GM12865 (cell line): ENCODE data around the gene DACH2.
"Not testable (repeated sequence)": the region's sequence is repeated elsewhere in the genome, so short reads cannot be mapped to it uniquely, and the experiment has no call there.

Experiments used
- DNase-seq: peaks from one replicate; pipeline ENCODE4 v3.0.0; 2010; ENCODE audit warnings: low read depth
- H3K4me3 ChIP-seq: 2 replicates; pipeline ENCODE4 v1.5.1; 2011; ENCODE audit warnings: mild to moderate bottlenecking, low read depth, low read length, control low read depth
- TF ChIP-seq, protein P1 (sequence below): IDR thresholded peaks from 2 replicates; pipeline ENCODE4 v1.5.1; 2011; ENCODE audit warnings: low read length, control low read depth, low read depth, inconsistent platforms; ENCODE audit not compliant: insufficient read depth; ENCODE audit errors: missing control alignments

Gene DACH2

DNA sequence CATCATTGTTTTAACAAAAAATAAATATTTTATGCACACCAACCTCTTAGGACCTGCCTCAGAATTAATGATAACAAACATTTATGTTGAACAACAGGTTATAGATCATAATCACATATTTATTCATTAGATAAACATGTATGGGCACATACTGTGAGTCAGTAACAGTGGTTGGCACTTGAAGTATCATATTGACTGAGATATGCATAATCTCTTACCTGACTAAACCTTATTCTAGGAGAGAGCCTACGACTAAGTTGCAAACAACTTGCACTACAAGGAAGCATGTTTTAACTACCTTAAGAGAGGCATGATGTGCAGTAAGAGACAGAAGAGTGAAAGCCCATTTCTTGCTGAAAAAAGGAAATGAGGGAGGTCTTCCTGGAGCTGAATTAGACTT, 6.5 kb upstream of the DACH2 start:
- H3K4me3 ChIP-seq: no peak overlapping the region
- DNase-seq: no peak

DNA sequence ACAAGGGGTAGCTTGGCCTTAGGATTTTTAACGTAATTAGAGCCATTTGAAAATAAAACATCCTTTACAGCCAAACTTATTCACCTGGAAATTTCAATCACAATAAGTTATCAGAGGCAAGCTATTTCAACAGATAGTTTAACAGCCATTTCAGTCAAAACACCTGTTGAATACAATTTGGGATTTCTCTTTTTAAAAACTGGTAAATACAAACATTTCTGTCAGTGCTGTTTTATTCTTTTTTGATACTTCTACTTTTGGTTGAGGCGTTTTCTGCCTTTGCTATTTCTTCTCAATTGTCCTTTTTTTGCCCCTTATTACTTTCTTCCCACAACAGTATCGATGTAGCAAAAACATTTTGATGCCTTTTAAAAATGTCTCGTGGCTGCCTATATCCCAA, 2.1 kb upstream of the DACH2 start:
- TF ChIP-seq, protein P1, sequence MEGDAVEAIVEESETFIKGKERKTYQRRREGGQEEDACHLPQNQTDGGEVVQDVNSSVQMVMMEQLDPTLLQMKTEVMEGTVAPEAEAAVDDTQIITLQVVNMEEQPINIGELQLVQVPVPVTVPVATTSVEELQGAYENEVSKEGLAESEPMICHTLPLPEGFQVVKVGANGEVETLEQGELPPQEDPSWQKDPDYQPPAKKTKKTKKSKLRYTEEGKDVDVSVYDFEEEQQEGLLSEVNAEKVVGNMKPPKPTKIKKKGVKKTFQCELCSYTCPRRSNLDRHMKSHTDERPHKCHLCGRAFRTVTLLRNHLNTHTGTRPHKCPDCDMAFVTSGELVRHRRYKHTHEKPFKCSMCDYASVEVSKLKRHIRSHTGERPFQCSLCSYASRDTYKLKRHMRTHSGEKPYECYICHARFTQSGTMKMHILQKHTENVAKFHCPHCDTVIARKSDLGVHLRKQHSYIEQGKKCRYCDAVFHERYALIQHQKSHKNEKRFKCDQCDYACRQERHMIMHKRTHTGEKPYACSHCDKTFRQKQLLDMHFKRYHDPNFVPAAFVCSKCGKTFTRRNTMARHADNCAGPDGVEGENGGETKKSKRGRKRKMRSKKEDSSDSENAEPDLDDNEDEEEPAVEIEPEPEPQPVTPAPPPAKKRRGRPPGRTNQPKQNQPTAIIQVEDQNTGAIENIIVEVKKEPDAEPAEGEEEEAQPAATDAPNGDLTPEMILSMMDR: no peak
- DNase-seq: no peak
- H3K4me3 ChIP-seq: no peak overlapping the region

More for the DNA sequence above, 6.5 kb upstream of the DACH2 start:
- TF ChIP-seq, protein P1: no peak

DNA sequence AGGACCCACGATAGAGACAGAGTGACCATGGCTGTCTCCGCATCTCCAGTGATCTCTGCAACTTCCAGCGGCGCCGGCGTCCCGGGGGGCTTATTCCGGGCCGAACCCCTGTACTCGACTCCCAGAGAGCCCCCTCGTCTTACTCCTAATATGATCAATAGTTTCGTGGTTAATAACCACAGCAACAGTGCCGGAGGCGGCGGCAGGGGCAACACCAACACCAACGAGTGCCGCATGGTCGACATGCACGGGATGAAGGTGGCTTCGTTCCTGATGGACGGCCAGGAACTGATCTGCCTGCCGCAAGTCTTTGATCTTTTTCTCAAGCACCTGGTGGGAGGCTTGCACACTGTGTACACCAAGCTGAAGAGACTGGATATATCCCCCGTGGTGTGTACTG, 343 bp downstream of the DACH2 start:
- no peak for DNase-seq
- peak overlapping the region; percentile 50 for H3K4me3 ChIP-seq
- TF ChIP-seq, protein P1: no peak

DNA sequence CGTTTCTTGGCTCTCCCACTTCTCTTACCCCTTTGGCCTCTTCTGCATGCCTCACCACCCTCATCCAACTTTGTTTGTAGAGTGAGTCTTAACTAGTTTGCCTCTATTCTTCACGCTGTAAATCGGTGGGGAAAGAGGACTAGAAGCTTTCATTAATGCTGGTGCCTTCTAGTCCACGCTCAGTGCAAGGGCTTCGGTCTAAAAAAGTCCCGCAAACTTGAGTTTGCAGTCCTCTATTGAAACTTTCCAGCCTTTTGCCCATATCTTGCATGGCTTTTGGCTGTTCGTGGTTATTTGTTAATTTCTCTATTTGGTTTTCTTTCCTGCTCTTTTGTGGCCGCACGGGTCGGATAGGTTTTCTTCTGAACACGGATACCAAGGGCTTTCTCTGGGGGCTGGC, 868 bp downstream of the DACH2 start:
- no peak overlapping the region for H3K4me3 ChIP-seq
- DNase-seq: no peak
- TF ChIP-seq, protein P1: no peak

DNA sequence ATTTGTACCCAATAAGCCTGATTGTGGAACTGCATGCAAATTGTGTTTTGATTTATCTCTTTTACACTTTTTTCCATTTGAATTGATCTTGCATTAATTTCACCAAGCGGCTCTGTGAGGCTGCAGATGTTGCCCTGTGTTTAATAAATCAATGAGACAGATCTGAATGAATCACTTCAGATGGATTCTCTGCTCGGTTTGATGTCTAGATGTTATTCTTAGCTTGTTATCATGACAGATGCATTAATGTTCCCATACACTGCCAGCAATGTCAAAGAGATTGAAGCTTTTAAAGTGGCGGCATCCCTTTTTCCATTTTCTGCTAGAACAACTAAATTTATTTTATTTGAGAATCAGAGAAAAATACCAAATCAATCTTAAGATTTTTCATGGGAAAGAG, 6.3 kb downstream of the DACH2 start:
- H3K4me3 ChIP-seq: no peak overlapping the region
- DNase-seq: no peak
- TF ChIP-seq, protein P1: no peak

DNA sequence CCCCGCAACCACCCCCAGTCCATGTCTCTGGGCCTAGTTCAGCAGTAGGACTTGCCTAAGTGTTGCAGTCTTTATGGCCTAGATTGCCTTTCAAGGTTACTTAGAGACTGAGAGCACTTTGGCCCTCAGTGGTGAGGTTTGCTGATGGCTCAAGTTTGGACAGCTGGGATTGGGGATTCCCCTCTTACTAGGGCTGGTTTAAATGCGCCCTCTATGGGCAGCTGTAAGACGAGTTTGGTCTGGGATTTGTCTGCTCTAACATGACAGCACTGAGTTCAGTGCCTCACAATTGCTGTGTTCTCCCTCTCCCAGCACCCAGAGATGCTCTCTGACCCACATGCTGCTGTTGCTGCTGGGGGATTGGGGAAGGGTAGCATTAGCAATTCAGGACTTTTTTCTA, 23.1 kb downstream of the DACH2 start:
- DNase-seq: peak; percentile 40
- TF ChIP-seq, protein P1: peak; percentile 31
- no peak overlapping the region for H3K4me3 ChIP-seq

DNA sequence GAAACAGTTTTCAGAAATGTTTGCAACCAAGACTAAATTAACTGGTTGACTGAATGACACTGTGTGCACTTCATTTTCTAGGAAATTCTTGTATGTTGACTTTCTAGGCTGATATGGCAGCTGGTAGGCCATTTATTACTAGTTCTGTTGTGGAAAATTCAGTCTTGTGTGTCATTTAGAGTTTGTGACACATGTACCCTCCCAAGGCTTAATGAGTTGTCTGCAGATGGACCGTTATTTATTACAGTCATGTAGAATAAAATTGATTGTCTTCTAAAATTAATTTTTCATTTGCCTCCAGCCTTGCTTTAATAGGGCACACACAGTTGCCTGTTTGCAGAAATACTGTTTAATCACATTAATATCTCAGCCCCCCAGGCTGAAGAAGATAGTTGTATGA, 30.7 kb downstream of the DACH2 start:
- no peak overlapping the region for H3K4me3 ChIP-seq
- TF ChIP-seq, protein P1: no peak
- DNase-seq: no peak

DNA sequence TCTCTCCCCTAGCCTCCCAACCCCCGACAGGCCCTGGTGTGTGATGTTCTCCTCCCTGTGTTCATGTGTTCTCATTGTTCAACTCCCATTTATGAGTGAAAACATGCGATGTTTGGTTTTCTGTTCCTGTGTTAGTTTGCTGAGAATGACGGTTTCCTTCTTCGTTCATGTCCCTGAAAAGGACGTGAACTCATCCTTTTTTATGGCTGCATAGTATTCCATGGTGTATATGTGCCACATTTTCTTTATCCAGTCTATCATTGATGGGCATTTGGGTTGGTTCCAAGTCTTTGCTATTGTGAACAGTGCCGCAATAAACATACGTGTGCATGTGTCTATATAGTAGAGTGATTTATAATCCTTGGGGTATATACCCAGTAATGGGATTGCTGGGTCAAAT, 33.1 kb downstream of the DACH2 start:
- not testable (repeated sequence) for DNase-seq

More for the DNA sequence above, 33.1 kb downstream of the DACH2 start:
- H3K4me3 ChIP-seq: not testable (repeated sequence)
